ENCODE measurements around the gene SSH2.
"Not testable (repeated sequence)": the region's sequence is repeated elsewhere in the genome, so short reads cannot be mapped to it uniquely, and the experiment has no call there.

DNA sequence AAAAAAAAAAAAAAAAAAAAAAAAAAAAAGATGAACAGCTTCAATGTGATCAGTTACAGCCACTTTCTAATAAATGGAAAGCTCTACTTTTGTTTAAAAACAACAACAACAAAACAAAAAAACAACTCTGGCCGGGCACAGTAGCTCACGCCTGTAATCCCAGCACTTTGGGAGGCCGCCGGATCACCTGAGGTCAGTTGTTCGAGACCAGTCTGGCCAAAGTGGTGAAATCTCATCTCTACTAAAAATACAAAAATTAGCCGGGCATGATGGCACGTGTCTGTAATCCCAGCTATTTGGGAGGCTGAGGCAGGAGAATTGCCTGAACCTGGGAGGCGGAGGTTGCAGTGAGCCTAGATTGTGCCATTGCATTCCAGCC, 150.2 kb downstream of the SSH2 start:
- TF ChIP-seq, protein P1, sequence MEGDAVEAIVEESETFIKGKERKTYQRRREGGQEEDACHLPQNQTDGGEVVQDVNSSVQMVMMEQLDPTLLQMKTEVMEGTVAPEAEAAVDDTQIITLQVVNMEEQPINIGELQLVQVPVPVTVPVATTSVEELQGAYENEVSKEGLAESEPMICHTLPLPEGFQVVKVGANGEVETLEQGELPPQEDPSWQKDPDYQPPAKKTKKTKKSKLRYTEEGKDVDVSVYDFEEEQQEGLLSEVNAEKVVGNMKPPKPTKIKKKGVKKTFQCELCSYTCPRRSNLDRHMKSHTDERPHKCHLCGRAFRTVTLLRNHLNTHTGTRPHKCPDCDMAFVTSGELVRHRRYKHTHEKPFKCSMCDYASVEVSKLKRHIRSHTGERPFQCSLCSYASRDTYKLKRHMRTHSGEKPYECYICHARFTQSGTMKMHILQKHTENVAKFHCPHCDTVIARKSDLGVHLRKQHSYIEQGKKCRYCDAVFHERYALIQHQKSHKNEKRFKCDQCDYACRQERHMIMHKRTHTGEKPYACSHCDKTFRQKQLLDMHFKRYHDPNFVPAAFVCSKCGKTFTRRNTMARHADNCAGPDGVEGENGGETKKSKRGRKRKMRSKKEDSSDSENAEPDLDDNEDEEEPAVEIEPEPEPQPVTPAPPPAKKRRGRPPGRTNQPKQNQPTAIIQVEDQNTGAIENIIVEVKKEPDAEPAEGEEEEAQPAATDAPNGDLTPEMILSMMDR (IDR thresholded peaks at IDR 0.05): not testable (repeated sequence)
- not testable (repeated sequence) for TF ChIP-seq EZH2 (IDR thresholded peaks at IDR 0.05; ENCODE audit: borderline replicate concordance, insufficient read depth, low read depth, low read length, poor library complexity, severe bottlenecking)

Measured in B cell (primary cell).